H9 (cell line): Measurements from ENCODE around the gene PACS1. TPM values are rescaled to one million over a fixed set of nuclear protein-coding genes. Genes with fewer than 3 reads are reported as not detected.

Experiments
- DNase-seq: peaks from one replicate; pipeline ENCODE4 v3.0.0-alpha.2; 2017
- H2AFZ ChIP-seq: one replicate; pipeline ENCODE4 v1.6.1; 2013; ENCODE audit warnings: mild to moderate bottlenecking, low read length, control low read depth, moderate library complexity
- H2AK5ac ChIP-seq: 2 replicates; pipeline ENCODE4 v1.6.1; 2013; ENCODE audit warnings: low read length, control low read depth, mixed read lengths; ENCODE audit not compliant: insufficient read length
- H2BK120ac ChIP-seq: one replicate; pipeline ENCODE4 v1.6.1; 2013; ENCODE audit warnings: low read depth, mild to moderate bottlenecking, low read length, control low read depth, inconsistent platforms; ENCODE audit not compliant: poor library complexity, severe bottlenecking
- H2BK12ac ChIP-seq: 2 replicates; pipeline ENCODE4 v1.6.1; 2013; ENCODE audit warnings: low read length, control low read depth, mixed read lengths, low read depth; ENCODE audit not compliant: insufficient read length
- H2BK15ac ChIP-seq: 2 replicates; pipeline ENCODE4 v1.6.1; 2013; ENCODE audit warnings: low read depth, low read length, control low read depth
- H2BK20ac ChIP-seq: one replicate; pipeline ENCODE4 v1.6.1; 2013; ENCODE audit warnings: low read depth, mild to moderate bottlenecking, low read length, control low read depth, inconsistent platforms; ENCODE audit not compliant: poor library complexity, severe bottlenecking
- H2BK5ac ChIP-seq: 2 replicates; pipeline ENCODE4 v1.6.1; 2013; ENCODE audit warnings: low read length, control low read depth, mixed read lengths; ENCODE audit not compliant: insufficient read length
- H3K14ac ChIP-seq: 2 replicates; pipeline ENCODE4 v1.6.1; 2013; ENCODE audit warnings: low read length, control low read depth; ENCODE audit not compliant: insufficient read depth
- H3K18ac ChIP-seq: 2 replicates; pipeline ENCODE4 v1.6.1; 2013; ENCODE audit warnings: low read depth, mild to moderate bottlenecking, mixed read lengths, low read length, control low read depth; ENCODE audit not compliant: insufficient read length
- H3K23ac ChIP-seq: 2 replicates; pipeline ENCODE4 v1.6.1; 2013; ENCODE audit warnings: low read length, control low read depth, mixed read lengths, low read depth; ENCODE audit not compliant: insufficient read length
- H3K23me2 ChIP-seq: 2 replicates; pipeline ENCODE4 v1.6.1; 2013; ENCODE audit warnings: low read depth, mild to moderate bottlenecking, mixed read lengths, low read length, control low read depth; ENCODE audit not compliant: insufficient read length, poor library complexity, severe bottlenecking
- H3K27ac ChIP-seq: 2 replicates; pipeline ENCODE4 v1.5.1; 2013; ENCODE audit warnings: low read length, control low read depth, mixed read lengths, low read depth; ENCODE audit not compliant: insufficient read length
- H3K27me3 ChIP-seq: 2 replicates; pipeline ENCODE4 v1.6.1; 2013; ENCODE audit warnings: low read length, control low read depth, inconsistent platforms; ENCODE audit not compliant: insufficient read depth
- H3K4ac ChIP-seq: 2 replicates; pipeline ENCODE4 v1.6.1; 2013; ENCODE audit warnings: low read depth, mild to moderate bottlenecking, control low read depth, inconsistent platforms, low read length, moderate library complexity
- H3K4me1 ChIP-seq: 2 replicates; pipeline ENCODE4 v1.6.1; 2013; ENCODE audit warnings: low read length, control low read depth, inconsistent platforms; ENCODE audit not compliant: insufficient read depth
- H3K4me2 ChIP-seq: 2 replicates; pipeline ENCODE4 v1.6.1; 2013; ENCODE audit warnings: low read length, control low read depth, mixed read lengths; ENCODE audit not compliant: insufficient read length, insufficient read depth
- H3K56ac ChIP-seq: 2 replicates; pipeline ENCODE4 v1.6.1; 2013; ENCODE audit warnings: low read depth, mild to moderate bottlenecking, mixed read lengths, low read length, control low read depth; ENCODE audit not compliant: insufficient read length
- H3K79me1 ChIP-seq: 2 replicates; pipeline ENCODE4 v1.6.1; 2013; ENCODE audit warnings: low read depth, mild to moderate bottlenecking, moderate library complexity, low read length, control low read depth, inconsistent platforms; ENCODE audit not compliant: insufficient read depth, poor library complexity, severe bottlenecking
- H3K79me2 ChIP-seq: 2 replicates; pipeline ENCODE4 v1.6.1; 2013; ENCODE audit warnings: low read length, control low read depth, inconsistent platforms; ENCODE audit not compliant: insufficient read depth
- H3K9ac ChIP-seq: 2 replicates; pipeline ENCODE4 v1.6.1; 2013; ENCODE audit warnings: low read length, control low read depth, mixed read lengths; ENCODE audit not compliant: insufficient read length; ENCODE audit errors: extremely low read depth
- H3K9me3 ChIP-seq: one replicate; pipeline ENCODE4 v1.6.1; 2013; ENCODE audit warnings: low read depth, low read length, inconsistent platforms; ENCODE audit not compliant: control insufficient read depth
- H3T11ph ChIP-seq: one replicate; pipeline ENCODE4 v1.6.1; 2013; ENCODE audit warnings: mild to moderate bottlenecking, low read length, control low read depth, inconsistent platforms
- H4K20me1 ChIP-seq: one replicate; pipeline ENCODE4 v1.6.1; 2013; ENCODE audit not compliant: control insufficient read depth, insufficient read length, insufficient read depth
- H4K5ac ChIP-seq: 2 replicates; pipeline ENCODE4 v1.6.1; 2013; ENCODE audit warnings: low read depth, mild to moderate bottlenecking, mixed read lengths, low read length, control low read depth; ENCODE audit not compliant: insufficient read length
- H4K8ac ChIP-seq: replicated peaks from 2 replicates; pipeline ENCODE4 v1.6.1; 2013; ENCODE audit warnings: low read length, control low read depth, mixed read lengths, low read depth; ENCODE audit not compliant: insufficient read length
- H4K91ac ChIP-seq: 2 replicates; pipeline ENCODE4 v1.6.1; 2013; ENCODE audit warnings: low read depth, mild to moderate bottlenecking, moderate library complexity, mixed read lengths, low read length, control low read depth; ENCODE audit not compliant: insufficient read length
- H3K27ac Mint-ChIP-seq, 3 experiments: 2 replicates in 2 of 3; 3 replicates in 1 of 3; pipeline ENCODE4 v1.8.0; 2020 to 2021; ENCODE audit warnings: mixed read lengths in 3 of 3, mild to moderate bottlenecking in 1 of 3, moderate library complexity in 1 of 3
- H3K27me3 Mint-ChIP-seq: 2 replicates; pipeline ENCODE4 v1.8.0; 2021; ENCODE audit warnings: low read depth, mild to moderate bottlenecking, moderate library complexity, mixed read lengths
- H3K36me3 Mint-ChIP-seq, 3 experiments: 2 replicates in 2 of 3; 3 replicates in 1 of 3; pipeline ENCODE4 v1.8.0; 2020 to 2021; ENCODE audit warnings: low read depth in 3 of 3, mixed read lengths in 3 of 3; ENCODE audit not compliant: insufficient read depth in 1 of 3
- H3K4me1 Mint-ChIP-seq, 2 experiments: 2 replicates each; pipeline ENCODE4 v1.8.0; 2020; ENCODE audit warnings: mixed read lengths in 2 of 2
- H3K4me3 Mint-ChIP-seq, 2 experiments: 2 replicates in 1 of 2; 3 replicates in 1 of 2; pipeline ENCODE4 v1.8.0; 2020 to 2021; ENCODE audit warnings: mild to moderate bottlenecking in 2 of 2, mixed read lengths in 2 of 2, moderate library complexity in 1 of 2
- H3K9me3 Mint-ChIP-seq, 2 experiments: 2 replicates in 1 of 2; 3 replicates in 1 of 2; pipeline ENCODE4 v1.8.0; 2020; ENCODE audit warnings: mild to moderate bottlenecking in 2 of 2, mixed read lengths in 2 of 2, moderate library complexity in 1 of 2
- CTCF ChIP-seq: fragments of 200-600 bp; sonication (generic); conservative IDR thresholded peaks from 3 replicates; pipeline ENCODE4 v1.8.0; 2021; ENCODE audit warnings: antibody characterized with exemption, mild to moderate bottlenecking
- WGBS: extraction: QIAGEN DNeasy Blood & Tissue Kit; methylation state at CpG from one replicate; pipeline ENCODE4 v1.1.7; 2013; ENCODE audit warnings: missing lambda C conversion rate, low lambda C conversion rate, mixed read lengths; ENCODE audit not compliant: insufficient read length; ENCODE audit errors: extremely low coverage; 5-methylcytosine and 5-hydroxymethylcytosine counted together
- total RNA-seq: library from RNA; stranded (reverse); gene quantifications from 2 replicates; pipeline ENCODE4 v1.2.1, GENCODE V29; 2021

Gene PACS1
- total RNA-seq, 1 experiment from 2014 or later = 35.5 TPM

- Histone ChIP-seq H3K9me3 (no peaks in the 10 kb centered on the region), H2BK5ac (no peak overlapping the region), H2BK120ac (no peak overlapping the region), H3K79me1 (no peaks in the 10 kb centered on the region), H4K20me1 (peaks cover 2% of the 10 kb centered on the region), H3K27me3 (no peaks in the 10 kb centered on the region), H3K9ac (no peak overlapping the region), H2BK20ac (no peak overlapping the region), H2BK15ac (no peak overlapping the region), H3T11ph (no peak overlapping the region), H3K4ac (no peak overlapping the region), H4K5ac (no peak overlapping the region), H3K56ac (no peak overlapping the region), H2AK5ac (no peak overlapping the region), H3K27ac (no peak overlapping the region), H3K14ac (no peak overlapping the region), H3K79me2 (peaks cover 4% of the 10 kb centered on the region; the same call in 1 of the 2 replicates), H3K4me2 (no peak overlapping the region), H3K4me1 (no peaks in the 10 kb centered on the region), H2AFZ (no peak overlapping the region), H3K23me2 (peaks cover 10% of the 10 kb centered on the region), H3K18ac (no peak overlapping the region), H2BK12ac (no peak overlapping the region), H3K23ac (no peak overlapping the region), H4K91ac (no peak overlapping the region), H4K8ac (no peak overlapping the region)
- Mint-ChIP-seq H3K4me3 (no peak overlapping the region), H3K27me3 (no peaks in the 10 kb centered on the region; the same call in 1 of the 2 replicates), H3K27ac (no peak overlapping the region), H3K9me3 (no peaks in the 10 kb centered on the region), H3K36me3 (peaks cover 9 to 47% (median 44%) of the 10 kb centered on the region in 3 experiments), H3K4me1 (peaks cover 20 to 22% of the 10 kb centered on the region in 2 experiments)
- no peak for DNase-seq
- TF ChIP-seq CTCF = no peak
- no CpG with 5 or more reads among the region's 26 CpGs for WGBS
These were observed 195.7 kb downstream of the PACS1 start for GRCh38 chr11:66265531-66266377.
